PC-9 (cell line): Measurements from ENCODE around the gene SLAMF8. TPM values are rescaled to one million over a fixed set of nuclear protein-coding genes. Genes with fewer than 3 reads are reported as not detected.

Source experiments
- BruUV-seq: library from RNA; stranded (reverse); fragments of 400-500 nt; replicated peaks from 2 replicates; lab custom pipeline; 2021; lab: Mats Ljungman, UMichigan
- CTCF ChIA-PET: fragments of 300-600 bp; sonication (Branson Sonifier 250); formaldehyde crosslinking; loops from one replicate; lab custom pipeline; 2022; ENCODE audit warnings: antibody characterized with exemption; lab: Charles Lee
- POLR2A ChIA-PET: fragments of 300-600 bp; sonication (Branson Sonifier 250); formaldehyde crosslinking; loops from one replicate; lab custom pipeline; 2022; ENCODE audit warnings: antibody characterized with exemption; ENCODE audit not compliant: unreplicated experiment; lab: Charles Lee
- DNase-seq, 2 experiments: peaks; one replicate each; pipeline versions ENCODE4 v3.0.0 to v3.0.0-alpha.2; 2015 to 2022; ENCODE audit warnings: mixed read lengths in 1 of 2
- H2AFZ ChIP-seq: fragments of 200-600 bp; sonication (generic); 2 replicates; pipeline ENCODE4 v1.8.1; 2017; ENCODE audit warnings: antibody characterized with exemption
- H3F3A ChIP-seq: fragments of 200-600 bp; sonication (generic); 2 replicates; pipeline ENCODE4 v1.8.1; 2017; ENCODE audit warnings: antibody characterized with exemption, mild to moderate bottlenecking, low read depth; ENCODE audit not compliant: insufficient read depth
- H3K27ac ChIP-seq: fragments of 200-600 bp; sonication (generic); 2 replicates; pipeline ENCODE4 v1.6.1; 2016; ENCODE audit warnings: mixed run types
- H3K27me3 ChIP-seq: fragments of 200-600 bp; sonication (generic); 2 replicates; pipeline ENCODE4 v1.6.1; 2016; ENCODE audit warnings: low read depth, mixed run types; ENCODE audit not compliant: insufficient read depth
- H3K36me3 ChIP-seq: fragments of 200-600 bp; sonication (generic); 2 replicates; pipeline ENCODE4 v1.6.1; 2016; ENCODE audit warnings: low read depth, mixed run types
- H3K4me1 ChIP-seq: fragments of 200-600 bp; sonication (generic); replicated peaks from 2 replicates; pipeline ENCODE4 v1.6.1; 2016; ENCODE audit warnings: mixed run types; ENCODE audit not compliant: insufficient read depth
- H3K4me2 ChIP-seq: fragments of 200-600 bp; sonication (generic); 2 replicates; pipeline ENCODE4 v1.6.1; 2017; ENCODE audit warnings: mixed run types
- H3K4me3 ChIP-seq: fragments of 200-600 bp; sonication (generic); 2 replicates; pipeline ENCODE4 v1.6.1; 2016; ENCODE audit warnings: mixed run types
- H3K79me2 ChIP-seq: fragments of 200-600 bp; sonication (generic); 2 replicates; pipeline ENCODE4 v1.6.1; 2017; ENCODE audit warnings: low read depth, mixed run types
- H3K9me2 ChIP-seq: fragments of 200-600 bp; sonication (generic); 2 replicates; pipeline ENCODE4 v1.8.1; 2017; ENCODE audit warnings: mild to moderate bottlenecking; ENCODE audit not compliant: insufficient read depth
- H3K9me3 ChIP-seq: fragments of 200-600 bp; sonication (generic); 2 replicates; pipeline ENCODE4 v1.8.1; 2016; ENCODE audit warnings: low read depth; ENCODE audit not compliant: insufficient read depth
- H4K20me1 ChIP-seq: fragments of 200-600 bp; sonication (generic); 2 replicates; pipeline ENCODE4 v1.8.1; 2017; ENCODE audit not compliant: insufficient read depth
- EZH2 ChIP-seq: fragments of 200-600 bp; sonication (generic); IDR thresholded peaks from 2 replicates; pipeline ENCODE4 v1.8.0; 2017; ENCODE audit warnings: antibody characterized with exemption, low read depth
- intact Hi-C: fragments of 100-400 bp; cut with micrococcal nuclease; formaldehyde crosslinking; loops from one replicate; pipeline ENCODE4 v1.10.0; 2022; ENCODE audit not compliant: unreplicated experiment
- total RNA-seq: library from RNA; stranded (reverse); gene quantifications from 2 replicates; pipeline ENCODE4 v1.2.3, GENCODE V29; 2021
- TF ChIP-seq, protein P1 (sequence below): fragments of 200-600 bp; sonication (generic); conservative IDR thresholded peaks from 2 replicates; pipeline ENCODE4 v1.6.1; 2017; ENCODE audit warnings: mixed run types, antibody characterized with exemption, mild to moderate bottlenecking, moderate library complexity

SLAMF8 gene
- total RNA-seq, 1 experiment from 2014 or later, result not detected

DNA sequence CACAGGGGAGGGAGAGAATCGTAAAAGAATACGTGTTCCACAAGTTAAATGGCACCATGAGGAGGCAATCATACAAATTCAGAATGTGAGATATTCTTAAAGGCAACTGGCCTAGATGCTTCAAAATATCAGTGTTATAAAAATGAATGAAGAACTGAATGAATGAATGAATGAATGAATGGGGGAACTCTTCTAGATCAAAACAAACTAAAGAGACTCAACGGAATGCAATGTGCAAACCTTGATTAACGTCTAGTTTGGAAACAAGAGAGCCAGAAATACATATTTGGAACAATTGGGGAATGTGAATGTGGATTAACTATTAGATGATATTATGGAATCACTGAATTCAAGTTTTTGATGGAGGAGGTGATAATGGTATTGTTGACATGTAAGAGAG lies 56.5 kb downstream of the SLAMF8 start:
- H3K79me2 ChIP-seq, result no peaks in the 10 kb centered on the region
- no peak for DNase-seq
- H3K9me2 ChIP-seq, result no peaks in the 10 kb centered on the region
- H3K9me3 ChIP-seq, result no peaks in the 10 kb centered on the region
- TF ChIP-seq EZH2, result no peak
- TF ChIP-seq, protein P1, sequence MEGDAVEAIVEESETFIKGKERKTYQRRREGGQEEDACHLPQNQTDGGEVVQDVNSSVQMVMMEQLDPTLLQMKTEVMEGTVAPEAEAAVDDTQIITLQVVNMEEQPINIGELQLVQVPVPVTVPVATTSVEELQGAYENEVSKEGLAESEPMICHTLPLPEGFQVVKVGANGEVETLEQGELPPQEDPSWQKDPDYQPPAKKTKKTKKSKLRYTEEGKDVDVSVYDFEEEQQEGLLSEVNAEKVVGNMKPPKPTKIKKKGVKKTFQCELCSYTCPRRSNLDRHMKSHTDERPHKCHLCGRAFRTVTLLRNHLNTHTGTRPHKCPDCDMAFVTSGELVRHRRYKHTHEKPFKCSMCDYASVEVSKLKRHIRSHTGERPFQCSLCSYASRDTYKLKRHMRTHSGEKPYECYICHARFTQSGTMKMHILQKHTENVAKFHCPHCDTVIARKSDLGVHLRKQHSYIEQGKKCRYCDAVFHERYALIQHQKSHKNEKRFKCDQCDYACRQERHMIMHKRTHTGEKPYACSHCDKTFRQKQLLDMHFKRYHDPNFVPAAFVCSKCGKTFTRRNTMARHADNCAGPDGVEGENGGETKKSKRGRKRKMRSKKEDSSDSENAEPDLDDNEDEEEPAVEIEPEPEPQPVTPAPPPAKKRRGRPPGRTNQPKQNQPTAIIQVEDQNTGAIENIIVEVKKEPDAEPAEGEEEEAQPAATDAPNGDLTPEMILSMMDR, result no peak
- ChIA-PET POLR2A (no interaction called here), CTCF (no interaction called here)
- no peaks in the 10 kb centered on the region for H4K20me1 ChIP-seq
- no TSS peak for BruUV-seq
- H3K4me1 ChIP-seq, result peaks cover 53% of the 10 kb centered on the region
- H2AFZ ChIP-seq, result no peak overlapping the region
- H3K27ac ChIP-seq, result peak overlapping the region; percentile 98
- H3K4me2 ChIP-seq, result peak overlapping the region; percentile 70
- H3K36me3 ChIP-seq, result no peaks in the 10 kb centered on the region; the same call in 1 of the 2 replicates
- H3F3A ChIP-seq, result peaks cover 43% of the 10 kb centered on the region
- H3K4me3 ChIP-seq, result no peak overlapping the region
- H3K27me3 ChIP-seq, result no peaks in the 10 kb centered on the region
- intact Hi-C loops, result no loop called here

DNA sequence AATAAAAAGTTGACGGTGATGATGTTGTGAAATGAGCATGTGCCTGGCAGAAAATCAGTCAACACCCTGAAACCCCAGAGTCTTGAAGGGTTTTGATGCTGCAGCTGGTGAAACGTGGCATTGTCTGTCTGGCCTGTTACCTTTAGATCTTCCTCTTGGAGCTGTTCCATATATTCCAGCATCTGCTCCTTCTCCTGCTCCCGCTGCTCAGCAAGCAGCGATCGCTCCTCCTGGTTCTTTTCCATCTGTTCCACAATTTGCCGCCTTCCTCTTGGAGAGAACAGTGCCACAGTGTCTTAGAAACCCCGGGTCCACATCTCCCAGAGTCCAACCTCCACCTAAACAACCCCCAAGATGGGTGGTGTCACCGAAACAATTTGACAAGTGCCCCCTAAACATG lies 57.6 kb downstream of the SLAMF8 start:
- Histone ChIP-seq H3K9me2 (no peaks in the 10 kb centered on the region), H3K79me2 (no peaks in the 10 kb centered on the region), H3K4me2 (no peak overlapping the region), H3K36me3 (no peaks in the 10 kb centered on the region; the same call in 1 of the 2 replicates), H2AFZ (no peak overlapping the region), H3K4me3 (no peak overlapping the region), H3F3A (peaks cover 39% of the 10 kb centered on the region), H3K4me1 (peaks cover 50% of the 10 kb centered on the region), H3K27me3 (no peaks in the 10 kb centered on the region), H3K27ac (no peak overlapping the region), H4K20me1 (no peaks in the 10 kb centered on the region), H3K9me3 (no peaks in the 10 kb centered on the region)
- BruUV-seq, result no TSS peak
- DNase-seq, result no peak
- intact Hi-C loops, result no loop called here
- POLR2A ChIA-PET, result no interaction called here
- no peak for TF ChIP-seq EZH2
- TF ChIP-seq, protein P1, result no peak
- CTCF ChIA-PET, result no interaction called here

Other genes starting within 250 kb of the SLAMF8 start
- gene APCS, start 239.0 kb upstream of the SLAMF8 start, total RNA-seq, result not detected in 2 replicates
- not detected in 2 replicates for gene CRP, start 112.3 kb upstream of the SLAMF8 start, total RNA-seq
- gene DUSP23, start 45.9 kb upstream of the SLAMF8 start, total RNA-seq, result 33.1 and 50.4 TPM in 2 replicates
- gene FCRL6, start 24.5 kb upstream of the SLAMF8 start, total RNA-seq, result not detected in 2 replicates
- not detected in 2 replicates for gene VSIG8, start 35.8 kb downstream of the SLAMF8 start, total RNA-seq
- 8.2 and 9.3 TPM in 2 replicates for gene CFAP45, start 73.3 kb downstream of the SLAMF8 start, total RNA-seq
- 473 and 481 TPM in 2 replicates for gene TAGLN2, start 98.6 kb downstream of the SLAMF8 start, total RNA-seq
- 22.9 and 23.4 TPM in 2 replicates for gene IGSF9, start 118.7 kb downstream of the SLAMF8 start, total RNA-seq
- 0.58 and 0.94 TPM in 2 replicates for gene SLAMF9, start 127.4 kb downstream of the SLAMF8 start, total RNA-seq
- gene PIGM, start 205.1 kb downstream of the SLAMF8 start, total RNA-seq, result 3.3 and 4.0 TPM in 2 replicates
- gene KCNJ10, start 243.3 kb downstream of the SLAMF8 start, total RNA-seq, result not detected in 2 replicates